ENCODE results near the gene SPDYA.

DNA sequence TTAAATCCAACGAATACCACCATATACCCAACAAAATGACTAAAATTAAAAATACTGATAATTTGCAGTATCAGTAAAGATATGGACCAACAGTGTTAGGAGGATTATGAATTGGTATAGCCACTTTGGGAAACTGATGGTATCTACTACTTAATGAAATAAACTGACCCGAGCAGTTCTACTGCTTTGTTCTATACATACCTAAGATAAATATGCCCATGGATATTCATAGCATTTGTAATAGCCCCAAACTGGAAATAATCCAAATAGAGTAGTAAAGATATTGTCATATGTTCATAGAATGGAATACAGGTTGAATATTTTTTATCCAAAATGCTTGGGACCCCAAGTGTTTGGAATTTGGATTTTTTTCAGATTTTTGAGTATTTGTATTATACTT, 38.3 kb upstream of the SPDYA start:
- no peak for TF ChIP-seq EP300 (IDR thresholded peaks at IDR 0.05; ENCODE audit: low read depth)
- TF ChIP-seq, protein P1, sequence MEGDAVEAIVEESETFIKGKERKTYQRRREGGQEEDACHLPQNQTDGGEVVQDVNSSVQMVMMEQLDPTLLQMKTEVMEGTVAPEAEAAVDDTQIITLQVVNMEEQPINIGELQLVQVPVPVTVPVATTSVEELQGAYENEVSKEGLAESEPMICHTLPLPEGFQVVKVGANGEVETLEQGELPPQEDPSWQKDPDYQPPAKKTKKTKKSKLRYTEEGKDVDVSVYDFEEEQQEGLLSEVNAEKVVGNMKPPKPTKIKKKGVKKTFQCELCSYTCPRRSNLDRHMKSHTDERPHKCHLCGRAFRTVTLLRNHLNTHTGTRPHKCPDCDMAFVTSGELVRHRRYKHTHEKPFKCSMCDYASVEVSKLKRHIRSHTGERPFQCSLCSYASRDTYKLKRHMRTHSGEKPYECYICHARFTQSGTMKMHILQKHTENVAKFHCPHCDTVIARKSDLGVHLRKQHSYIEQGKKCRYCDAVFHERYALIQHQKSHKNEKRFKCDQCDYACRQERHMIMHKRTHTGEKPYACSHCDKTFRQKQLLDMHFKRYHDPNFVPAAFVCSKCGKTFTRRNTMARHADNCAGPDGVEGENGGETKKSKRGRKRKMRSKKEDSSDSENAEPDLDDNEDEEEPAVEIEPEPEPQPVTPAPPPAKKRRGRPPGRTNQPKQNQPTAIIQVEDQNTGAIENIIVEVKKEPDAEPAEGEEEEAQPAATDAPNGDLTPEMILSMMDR (IDR thresholded peaks at IDR 0.05), result no peak
- no peak for TF ChIP-seq POLR2AphosphoS5 (IDR thresholded peaks at IDR 0.05)
